GM12864 (cell line): ENCODE measurements around the gene USO1.
"Not testable (repeated sequence)": the region's sequence is repeated elsewhere in the genome, so short reads cannot be mapped to it uniquely, and the experiment has no call there.

Experiments
- DNase-seq: peaks from one replicate; pipeline ENCODE4 v3.0.0-alpha.2; 2011; ENCODE audit warnings: low read depth
- H3K4me3 ChIP-seq: 2 replicates; pipeline ENCODE4 v1.5.1; 2011; ENCODE audit warnings: mild to moderate bottlenecking, low read depth, low read length, control low read depth
- TF ChIP-seq, protein P1 (sequence below): IDR thresholded peaks from 2 replicates; pipeline ENCODE4 v1.5.1; 2011; ENCODE audit warnings: low read depth, mild to moderate bottlenecking, moderate library complexity, low read length, control low read depth, inconsistent platforms; ENCODE audit errors: missing control alignments

Gene USO1

DNA sequence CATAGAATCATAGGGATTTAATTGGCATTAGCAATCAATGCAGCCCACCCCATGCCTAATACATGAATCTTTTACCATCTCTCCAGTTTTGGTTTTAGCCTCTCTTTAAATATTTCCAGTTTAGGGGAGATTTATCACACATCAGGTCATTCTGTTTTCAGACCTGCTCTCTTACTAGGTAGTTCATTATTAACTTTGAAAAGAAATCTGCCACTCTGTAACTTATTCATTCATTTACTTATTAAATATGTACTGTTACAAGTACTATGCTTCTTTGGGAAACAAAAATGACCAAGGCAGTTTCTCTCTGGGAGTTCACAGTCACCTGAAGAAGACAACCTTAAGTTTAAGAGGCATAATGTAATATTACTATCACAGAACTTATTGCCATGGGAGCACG lies 62.1 kb downstream of the USO1 start:
- no peak overlapping the region for H3K4me3 ChIP-seq
- DNase-seq: no peak
- TF ChIP-seq, protein P1, sequence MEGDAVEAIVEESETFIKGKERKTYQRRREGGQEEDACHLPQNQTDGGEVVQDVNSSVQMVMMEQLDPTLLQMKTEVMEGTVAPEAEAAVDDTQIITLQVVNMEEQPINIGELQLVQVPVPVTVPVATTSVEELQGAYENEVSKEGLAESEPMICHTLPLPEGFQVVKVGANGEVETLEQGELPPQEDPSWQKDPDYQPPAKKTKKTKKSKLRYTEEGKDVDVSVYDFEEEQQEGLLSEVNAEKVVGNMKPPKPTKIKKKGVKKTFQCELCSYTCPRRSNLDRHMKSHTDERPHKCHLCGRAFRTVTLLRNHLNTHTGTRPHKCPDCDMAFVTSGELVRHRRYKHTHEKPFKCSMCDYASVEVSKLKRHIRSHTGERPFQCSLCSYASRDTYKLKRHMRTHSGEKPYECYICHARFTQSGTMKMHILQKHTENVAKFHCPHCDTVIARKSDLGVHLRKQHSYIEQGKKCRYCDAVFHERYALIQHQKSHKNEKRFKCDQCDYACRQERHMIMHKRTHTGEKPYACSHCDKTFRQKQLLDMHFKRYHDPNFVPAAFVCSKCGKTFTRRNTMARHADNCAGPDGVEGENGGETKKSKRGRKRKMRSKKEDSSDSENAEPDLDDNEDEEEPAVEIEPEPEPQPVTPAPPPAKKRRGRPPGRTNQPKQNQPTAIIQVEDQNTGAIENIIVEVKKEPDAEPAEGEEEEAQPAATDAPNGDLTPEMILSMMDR: no peak

DNA sequence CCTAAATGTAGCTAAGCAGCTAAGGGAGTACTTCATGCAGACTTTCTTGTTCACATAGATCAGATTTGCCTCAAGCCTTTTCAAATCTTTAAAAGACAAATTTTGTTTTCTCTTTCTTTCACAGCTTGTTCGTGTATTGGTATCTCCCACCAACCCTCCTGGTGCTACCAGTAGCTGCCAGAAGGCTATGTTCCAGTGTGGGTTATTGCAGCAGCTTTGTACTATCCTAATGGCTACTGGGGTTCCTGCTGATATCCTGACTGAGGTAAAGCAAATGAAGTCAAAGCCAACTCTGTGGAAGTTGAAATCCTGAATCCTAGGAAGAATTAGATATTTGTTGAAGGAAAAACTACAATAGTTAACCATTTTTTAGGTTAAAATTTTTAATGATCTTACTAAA lies 62.6 kb downstream of the USO1 start:
- TF ChIP-seq, protein P1: no peak
- DNase-seq: no peak
- no peak overlapping the region for H3K4me3 ChIP-seq

DNA sequence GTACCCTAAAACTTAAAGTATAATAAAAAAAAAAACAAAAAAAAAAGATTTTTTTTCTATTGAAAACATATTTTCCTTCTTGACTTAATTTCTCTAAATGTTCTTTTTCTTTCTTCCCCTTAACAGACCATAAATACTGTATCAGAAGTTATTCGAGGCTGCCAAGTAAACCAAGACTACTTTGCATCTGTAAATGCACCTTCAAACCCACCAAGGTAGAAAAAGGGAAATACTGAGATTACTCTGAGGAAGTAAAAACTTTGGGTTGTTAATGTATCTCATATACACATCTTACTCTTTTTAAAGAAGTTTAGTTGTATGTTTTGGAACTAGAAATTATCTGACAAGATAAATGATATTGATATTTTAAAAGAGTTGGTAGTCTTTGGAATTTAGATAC lies 65.6 kb downstream of the USO1 start:
- TF ChIP-seq, protein P1: no peak
- no peak overlapping the region for H3K4me3 ChIP-seq
- DNase-seq: no peak

DNA sequence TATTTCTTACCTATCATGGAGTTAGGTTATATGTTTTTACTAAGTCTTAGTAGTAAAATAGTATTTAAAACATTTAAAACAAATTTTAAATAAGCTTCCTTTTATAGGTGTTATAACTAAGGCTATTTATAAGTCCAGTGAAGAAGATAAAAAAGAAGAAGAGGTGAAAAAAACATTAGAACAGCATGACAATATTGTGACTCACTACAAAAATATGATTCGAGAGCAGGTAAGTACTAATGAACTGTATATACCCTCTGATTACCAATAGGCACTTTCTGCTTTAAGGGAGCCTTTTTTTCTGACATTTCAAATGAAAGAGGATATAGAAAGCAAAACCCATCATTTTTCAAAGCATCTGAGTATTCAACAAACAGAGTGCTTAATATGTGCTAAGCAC lies 76.6 kb downstream of the USO1 start:
- DNase-seq: no peak
- no peak overlapping the region for H3K4me3 ChIP-seq
- TF ChIP-seq, protein P1: no peak

DNA sequence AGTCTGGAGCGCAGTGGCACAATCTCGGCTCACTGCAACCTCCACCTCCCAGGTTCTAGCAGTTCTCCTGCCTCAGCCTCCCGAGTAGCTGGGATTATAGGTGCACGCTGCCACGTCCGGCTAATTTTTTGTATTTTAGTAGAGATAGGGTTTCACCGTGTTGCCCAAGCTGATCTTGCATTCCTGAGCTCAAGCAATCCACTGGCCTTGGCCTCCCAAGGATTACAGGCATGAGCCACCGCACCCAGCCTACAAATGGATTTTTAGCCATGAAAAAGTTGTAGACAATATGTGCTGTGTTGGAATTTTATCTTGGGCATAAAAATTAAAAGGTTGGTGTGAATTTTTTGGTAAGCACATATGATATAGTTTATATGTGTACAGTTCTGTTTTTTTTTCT lies 81.7 kb downstream of the USO1 start:
- DNase-seq, H3K4me3 ChIP-seq: not testable (repeated sequence)

DNA sequence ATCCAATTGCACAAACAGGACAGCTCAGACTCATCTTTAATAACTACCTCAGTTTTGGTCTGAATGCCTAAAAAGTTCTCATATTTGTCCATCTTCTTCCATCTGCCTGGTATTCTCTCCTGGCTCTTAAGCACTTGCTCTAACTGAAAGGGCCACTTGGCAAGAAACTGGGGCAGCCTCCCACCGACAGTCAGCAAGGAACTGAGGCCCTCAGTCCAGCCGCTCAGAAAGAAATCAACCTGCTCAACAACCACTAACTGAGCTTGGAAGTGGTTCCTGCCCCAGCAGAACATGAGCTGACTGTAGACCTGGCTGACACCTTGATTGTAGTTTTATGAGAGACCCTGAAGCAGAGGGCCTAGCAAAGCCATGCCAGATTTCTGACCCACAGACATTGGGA lies 93.5 kb downstream of the USO1 start:
- H3K4me3 ChIP-seq: no peak overlapping the region
- TF ChIP-seq, protein P1: no peak
- DNase-seq: no peak

DNA sequence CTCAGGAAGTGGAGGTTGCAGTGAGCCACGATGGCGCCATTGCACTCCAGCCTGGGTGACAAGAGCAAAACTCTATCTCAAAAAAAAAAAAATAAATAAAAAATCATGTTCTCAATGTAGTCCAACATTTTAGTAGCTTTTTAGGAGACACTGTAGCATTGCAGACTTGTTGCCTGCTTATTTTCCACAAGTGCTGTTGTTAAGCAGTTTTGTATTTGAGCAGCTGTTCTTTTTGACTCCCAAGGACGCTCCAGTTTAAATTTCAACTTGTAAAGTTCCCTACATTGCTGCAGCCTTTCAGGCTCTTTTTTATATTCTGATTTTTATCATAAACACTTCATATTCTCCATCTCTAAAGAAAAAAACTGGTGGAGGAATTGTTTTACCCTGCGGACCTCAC lies 94.7 kb downstream of the USO1 start:
- DNase-seq: no peak
- H3K4me3 ChIP-seq: no peak overlapping the region
- TF ChIP-seq, protein P1: no peak

DNA sequence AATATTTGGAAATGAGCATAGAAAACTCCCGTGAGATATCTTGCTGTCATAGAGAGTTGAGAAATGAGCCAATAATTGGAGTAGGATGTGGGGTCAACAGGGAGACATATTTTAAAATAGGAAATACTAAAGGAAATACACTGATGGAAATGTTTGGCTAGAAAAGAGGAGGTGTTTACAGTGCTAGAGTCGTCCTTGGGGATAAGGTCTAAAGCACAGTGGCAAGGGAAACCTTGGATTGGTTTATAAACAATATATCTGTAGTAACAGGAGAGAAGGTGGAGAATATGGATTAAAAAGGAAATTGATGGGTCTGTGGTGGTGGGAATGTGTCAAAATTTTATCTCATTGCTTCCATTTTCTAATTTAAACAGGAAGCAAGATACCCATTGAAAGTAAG lies 95.8 kb downstream of the USO1 start:
- no peak overlapping the region for H3K4me3 ChIP-seq
- TF ChIP-seq, protein P1: no peak
- DNase-seq: no peak
